Activated CD4-positive, CD25-positive, alpha-beta regulatory T cell treated with anti-CD3 and anti-CD28 coated beads, Interleukin-2, amount 50 U/mL, for 72 hours (primary cell): Measurements from ENCODE around the gene CNGA1.
"Not testable (repeated sequence)": the region's sequence is repeated elsewhere in the genome, so short reads cannot be mapped to it uniquely, and the experiment has no call there.

Experiments
- DNase-seq: peaks from one replicate; pipeline ENCODE4 v3.0.0; 2021

The CNGA1 gene

GRCh38 chr4:47954245-47954644, 62.2 kb downstream of the CNGA1 start:
- no peak for DNase-seq

- DNase-seq: no peak
Observed at GRCh38 chr4:47945930-47946726, 70.4 kb downstream of the CNGA1 start.

GRCh38 chr4:47942081-47942819, 74.2 kb downstream of the CNGA1 start:
- DNase-seq: no peak

- no peak for DNase-seq
Observed at GRCh38 chr4:47939456-47939855, 77.0 kb downstream of the CNGA1 start.

- DNase-seq: no peak
Observed at GRCh38 chr4:47936336-47936735, 80.1 kb downstream of the CNGA1 start.

GRCh38 chr4:47933840-47934239, 82.6 kb downstream of the CNGA1 start:
- no peak for DNase-seq

- no peak for DNase-seq
Observed at GRCh38 chr4:47930971-47931804, 85.3 kb downstream of the CNGA1 start.

- no peak for DNase-seq
Observed at GRCh38 chr4:47929682-47930201, 86.7 kb downstream of the CNGA1 start.

- DNase-seq: peak; percentile 42
Observed at GRCh38 chr4:47926667-47927258, 89.7 kb downstream of the CNGA1 start.

GRCh38 chr4:47923261-47923608, 93.2 kb downstream of the CNGA1 start:
- DNase-seq: not testable (repeated sequence)

GRCh38 chr4:47922436-47923260, 93.8 kb downstream of the CNGA1 start:
- not testable (repeated sequence) for DNase-seq

- DNase-seq: not testable (repeated sequence)
Observed at GRCh38 chr4:47917163-47917562, 99.3 kb downstream of the CNGA1 start.

- DNase-seq: no peak
Observed at GRCh38 chr4:47915378-47915777, 101.1 kb downstream of the CNGA1 start.

- no peak for DNase-seq
Observed at GRCh38 chr4:47914926-47915237, 101.6 kb downstream of the CNGA1 start.

- DNase-seq: peak; percentile 91
Observed at GRCh38 chr4:47914220-47914925, 102.1 kb downstream of the CNGA1 start, which contains the start of gene NFXL1. Gene NFXL1 (minus strand): TSS chr4:47914583. CDS start chr4:47914203, 380 bp downstream.

- peak; percentile 42 for DNase-seq
Observed at GRCh38 chr4:47913861-47914219, 102.6 kb downstream of the CNGA1 start.

- no peak for DNase-seq
Observed at GRCh38 chr4:47913330-47913729, 103.2 kb downstream of the CNGA1 start.

GRCh38 chr4:47907089-47907646, 109.3 kb downstream of the CNGA1 start:
- DNase-seq: no peak

GRCh38 chr4:47899639-47900038, 116.8 kb downstream of the CNGA1 start:
- no peak for DNase-seq

- DNase-seq: no peak
Observed at GRCh38 chr4:47891928-47892327, 124.6 kb downstream of the CNGA1 start.
